HepG2 (cell line): Measurements from ENCODE around the gene GFPT2. TPM values are rescaled to one million over a fixed set of nuclear protein-coding genes. Genes with fewer than 3 reads are reported as not detected.
A peak's percentile ranks its signal among the peaks of the same experiment; 100 is the strongest.

Experiments
- AGO1 ChIP-seq: fragments of 200-400 bp; formaldehyde crosslinking; IDR thresholded peaks from 2 replicates; pipeline ENCODE4 v1.6.1; 2017; ENCODE audit warnings: mild to moderate bottlenecking, low read depth, low read length, moderate library complexity; ENCODE audit not compliant: poor library complexity, severe bottlenecking
- DNMT3B ChIP-seq: conservative IDR thresholded peaks from 2 replicates; pipeline ENCODE4 v1.6.1; 2016; ENCODE audit warnings: missing biosample characterization, control low read depth
- E2F1 ChIP-seq: sonication (generic); formaldehyde crosslinking; IDR thresholded peaks from 2 replicates; pipeline ENCODE4 v1.5.0; 2020; ENCODE audit warnings: missing genetic modification reagents
- E2F2 ChIP-seq: sonication (generic); formaldehyde crosslinking; IDR thresholded peaks from 2 replicates; pipeline ENCODE4 v1.4.0; 2020; ENCODE audit warnings: missing genetic modification reagents, borderline replicate concordance
- ERF ChIP-seq: IDR thresholded peaks from 2 replicates; pipeline ENCODE4 v1.6.1; 2018; ENCODE audit warnings: missing biosample characterization, missing genetic modification reagents
- FOXK2 ChIP-seq: fragments of 450-650 bp; IDR thresholded peaks from 2 replicates; pipeline ENCODE4 v1.6.1; 2016
- HDAC1 ChIP-seq: sonication (generic); formaldehyde crosslinking; IDR thresholded peaks from 2 replicates; pipeline ENCODE4 v1.5.1; 2020; ENCODE audit warnings: mild to moderate bottlenecking, missing genetic modification reagents
- KMT2A ChIP-seq: sonication (generic); formaldehyde crosslinking; IDR thresholded peaks from 2 replicates; pipeline ENCODE4 v1.4.0; 2020; ENCODE audit warnings: missing genetic modification reagents
- KMT2B ChIP-seq: IDR thresholded peaks from 2 replicates; pipeline ENCODE4 v1.6.1; 2016; ENCODE audit warnings: missing genetic modification reagents, missing compliant biosample characterization
- MAZ ChIP-seq, 2 experiments: sonication (generic) in 1 of 2; formaldehyde crosslinking in 1 of 2; IDR thresholded peaks; 2 replicates each; pipeline versions ENCODE4 v1.5.0 to v1.6.1; 2012 to 2020; ENCODE audit warnings: low read depth in 2 of 2, mild to moderate bottlenecking in 2 of 2, borderline replicate concordance in 1 of 2, improper control_type of control experiment in 1 of 2, low read length in 1 of 2, missing genetic modification reagents in 1 of 2, moderate library complexity in 1 of 2
- MXI1 ChIP-seq: IDR thresholded peaks from 3 replicates; pipeline ENCODE4 v1.6.1; 2012; ENCODE audit warnings: low read depth, low read length, inconsistent platforms, borderline replicate concordance
- PHF5A ChIP-seq: IDR thresholded peaks from one replicate; pipeline ENCODE4 v1.6.1; 2018; ENCODE audit warnings: low read depth, missing genetic modification reagents; ENCODE audit not compliant: unreplicated experiment
- PLSCR1 ChIP-seq: sonication (generic); formaldehyde crosslinking; IDR thresholded peaks from 2 replicates; pipeline ENCODE4 v1.5.0; 2020; ENCODE audit warnings: missing genetic modification reagents, mild to moderate bottlenecking, borderline replicate concordance
- RARA ChIP-seq: IDR thresholded peaks from 2 replicates; pipeline ENCODE4 v1.6.1; 2016; ENCODE audit warnings: missing genetic modification reagents, missing compliant biosample characterization
- RARG ChIP-seq: sonication (generic); formaldehyde crosslinking; IDR thresholded peaks from 2 replicates; pipeline ENCODE4 v1.4.0; 2020; ENCODE audit warnings: low read depth, mild to moderate bottlenecking, missing genetic modification reagents
- SIN3B ChIP-seq: fragments of 150-350 bp; IDR thresholded peaks from 2 replicates; pipeline ENCODE4 v1.6.1; 2014; ENCODE audit warnings: low read length
- YEATS4 ChIP-seq: sonication (generic); formaldehyde crosslinking; IDR thresholded peaks from 2 replicates; pipeline ENCODE4 v1.4.0; 2020; ENCODE audit warnings: missing genetic modification reagents, borderline replicate concordance
- ZBTB10 ChIP-seq: sonication (generic); formaldehyde crosslinking; IDR thresholded peaks from 2 replicates; pipeline ENCODE4 v1.4.0; 2020; ENCODE audit warnings: missing genetic modification reagents, borderline replicate concordance
- ZFP36L2 ChIP-seq: sonication (generic); formaldehyde crosslinking; IDR thresholded peaks from 2 replicates; pipeline ENCODE4 v1.4.0; 2020; ENCODE audit warnings: missing genetic modification reagents
- ZFP90 ChIP-seq: sonication (generic); formaldehyde crosslinking; IDR thresholded peaks from 2 replicates; pipeline ENCODE4 v1.8.0; 2022; ENCODE audit warnings: missing genetic modification reagents, mild to moderate bottlenecking, inconsistent platforms, borderline replicate concordance
- ZNF224 ChIP-seq: sonication (generic); formaldehyde crosslinking; IDR thresholded peaks from 2 replicates; pipeline ENCODE4 v1.5.0; 2020; ENCODE audit warnings: mild to moderate bottlenecking, missing genetic modification reagents
- ZNF329 ChIP-seq: sonication (generic); formaldehyde crosslinking; IDR thresholded peaks from 2 replicates; pipeline ENCODE4 v1.9.0; 2021; ENCODE audit warnings: low read depth, mild to moderate bottlenecking, missing genetic modification reagents
- ZNF703 ChIP-seq: sonication (generic); formaldehyde crosslinking; IDR thresholded peaks from 2 replicates; pipeline ENCODE4 v1.5.1; 2020; ENCODE audit warnings: missing genetic modification reagents, mild to moderate bottlenecking, moderate library complexity, borderline replicate concordance
- ZNF713 ChIP-seq: sonication (generic); formaldehyde crosslinking; IDR thresholded peaks from 2 replicates; pipeline ENCODE4 v1.4.0; 2020; ENCODE audit warnings: mild to moderate bottlenecking, missing genetic modification reagents
- ZNF788 ChIP-seq: sonication (generic); formaldehyde crosslinking; IDR thresholded peaks from 2 replicates; pipeline ENCODE4 v1.5.0; 2020; ENCODE audit warnings: mild to moderate bottlenecking, missing genetic modification reagents, borderline replicate concordance
- polyA plus RNA-seq, 8 experiments: library from polyadenylated mRNA; depleted of rRNA in 3 of 8; stranded (reverse) in 7 of 8; unstranded in 1 of 8; fragments of >200 nt; fragmentation: Illumina TruSeq in 4 of 8; extraction: Trizol in 4 of 8; gene quantifications; 2 replicates each; pipeline versions ENCODE4 v1.2.1 to v1.2.3, GENCODE V29; 2011 to 2016; ENCODE audit warnings: low read depth in 4 of 8, missing spikeins in 1 of 8, mixed read lengths in 1 of 8; ENCODE audit not compliant: insufficient read depth in 1 of 8
- total RNA-seq, 5 experiments: library from RNA; depleted of rRNA; stranded (reverse); fragments of >200 nt; fragmentation: Illumina TruSeq; extraction: Trizol; gene quantifications; 2 replicates each; pipeline ENCODE4 v1.2.3, GENCODE V29; 2016; ENCODE audit warnings: low read depth in 1 of 5

GFPT2 gene
- total and polyA plus RNA-seq, 2 of the 13 experiments (the other 11 are each of a cell fraction or from before 2014, with no cell fraction given) = 0.18 TPM

- TF ChIP-seq ZNF713 (CRISPR knock-in tag) (no peak), PLSCR1 (CRISPR knock-in tag) (no peak), KMT2A (CRISPR knock-in tag) (no peak), ZFP36L2 (no peak), ZNF329 (CRISPR knock-in tag) (no peak), ZFP90 (no peak), MXI1 (peak; percentile 36; the same call in 1 of the 3 replicates), FOXK2 (no peak), RARA (CRISPR knock-in tag) (no peak), ERF (CRISPR knock-in tag) (no peak), SIN3B (no peak), E2F2 (CRISPR knock-in tag) (no peak), RARG (CRISPR knock-in tag) (no peak), KMT2B (CRISPR knock-in tag) (0 out of 2 replicates have a peak, but pooled peaks have one; percentile 20), ZNF788 (CRISPR knock-in tag) (no peak), PHF5A (CRISPR knock-in tag) (no peak), MAZ (IDR thresholded peaks at IDR 0.05; ENCODE audit: borderline replicate concordance, low read depth, low read length) (no peak), MAZ (CRISPR knock-in tag; IDR thresholded peaks at IDR 0.05; ENCODE audit: low read depth) (no peak), ZBTB10 (no peak), YEATS4 (CRISPR knock-in tag) (peak; percentile 29; the same call in 1 of the 2 replicates), ZNF224 (CRISPR knock-in tag) (no peak), DNMT3B (CRISPR knock-in tag) (no peak), HDAC1 (peak; percentile 36; the same call in 1 of the 2 replicates), E2F1 (no peak), AGO1 (no peak), ZNF703 (no peak)
Observed at GRCh38 chr5:180313677-180314505, 39.2 kb downstream of the GFPT2 start (continued).
